ENCODE data around the gene EXT2. TPM values are rescaled to one million over a fixed set of nuclear protein-coding genes. Genes with fewer than 3 reads are reported as not detected.
A peak's percentile ranks its signal among the peaks of the same experiment; 100 is the strongest.

The EXT2 gene
- total and polyA plus RNA-seq, 7 donors, result 11.0 to 23.5 (median 21.4) TPM

- Histone ChIP-seq H3K4me3 (no peak overlapping the region), H3K27me3 (ENCODE audit: insufficient read depth in 3 of 3, low read length in 2 of 3) (no peaks in the 10 kb centered on the region), H3K4me1 (peaks cover 57% of the 10 kb centered on the region), H3K27ac (peak overlapping the region; percentile 70), H3K9me3 (no peaks in the 10 kb centered on the region), H3K36me3 (ENCODE audit: insufficient read depth in 1 of 2, low read depth in 1 of 2) (no peaks in the 10 kb centered on the region)
- DNase-seq (no peak), ATAC-seq (peak; percentile 69 to 79 (median 76))
- WGBS, 3 donors, result 52 to 71% (median 58%) methylated on average over 7 of the region's 7 CpGs
- no peak for TF ChIP-seq CTCF (IDR thresholded peaks at IDR 0.05)
- intact Hi-C loops (cut with DNase I), result no loop called here
These were observed 48.8 kb downstream of the EXT2 start for GRCh38 chr11:44143987-44144909.

DNA sequence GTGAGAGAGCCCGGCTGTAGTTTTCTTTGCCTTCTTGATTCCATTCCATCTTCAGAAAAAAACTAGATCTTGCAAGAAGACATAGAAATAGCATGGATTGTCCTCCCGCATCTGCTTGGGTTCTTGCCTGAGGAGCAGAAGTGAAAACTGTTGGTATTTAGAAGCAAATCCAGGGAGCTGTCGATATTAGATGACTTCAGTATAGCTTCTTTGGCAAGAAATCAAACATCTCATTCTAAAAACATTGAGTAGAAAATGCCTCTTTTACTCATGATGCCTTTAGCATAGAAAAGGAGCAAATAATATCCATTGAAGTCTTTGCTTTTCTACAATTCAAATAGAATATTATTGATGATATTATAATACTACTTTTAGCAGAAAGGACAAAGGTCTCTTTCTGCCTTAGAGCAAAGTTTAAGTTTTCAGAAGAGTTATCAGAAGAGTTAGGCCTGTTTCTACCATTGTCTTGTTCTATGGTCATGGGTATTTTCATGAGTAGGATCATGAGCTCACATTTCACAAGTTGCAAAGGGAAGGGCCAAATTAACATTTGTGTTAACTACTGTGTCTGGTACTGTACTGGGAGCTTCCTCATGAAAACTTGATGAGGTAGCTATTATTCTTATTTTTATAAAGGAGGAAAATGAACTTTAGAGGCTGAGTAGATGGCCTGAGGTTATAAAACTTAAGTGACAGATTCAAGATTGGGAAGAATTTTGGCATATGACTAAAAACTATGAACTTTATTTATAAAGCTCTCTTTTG, 49.7 kb downstream of the EXT2 start:
- TF ChIP-seq CTCF (IDR thresholded peaks at IDR 0.05), result no peak
- H3K4me1 ChIP-seq, result peaks cover 59% of the 10 kb centered on the region
- no peak overlapping the region for H3K4me3 ChIP-seq
- H3K9me3 ChIP-seq, result no peaks in the 10 kb centered on the region
- 57 to 68% (median 63%) methylated on average over 3 of the region's 3 CpGs for WGBS, 3 donors
- no peaks in the 10 kb centered on the region for H3K27me3 ChIP-seq (ENCODE audit: insufficient read depth in 3 of 3, low read length in 2 of 3)
- H3K27ac ChIP-seq, result peak overlapping the region; percentile 70
- H3K36me3 ChIP-seq (ENCODE audit: insufficient read depth in 1 of 2, low read depth in 1 of 2), result no peaks in the 10 kb centered on the region
- intact Hi-C loops (cut with DNase I), result no loop called here
- no peak for ATAC-seq
- no peak for DNase-seq

DNA sequence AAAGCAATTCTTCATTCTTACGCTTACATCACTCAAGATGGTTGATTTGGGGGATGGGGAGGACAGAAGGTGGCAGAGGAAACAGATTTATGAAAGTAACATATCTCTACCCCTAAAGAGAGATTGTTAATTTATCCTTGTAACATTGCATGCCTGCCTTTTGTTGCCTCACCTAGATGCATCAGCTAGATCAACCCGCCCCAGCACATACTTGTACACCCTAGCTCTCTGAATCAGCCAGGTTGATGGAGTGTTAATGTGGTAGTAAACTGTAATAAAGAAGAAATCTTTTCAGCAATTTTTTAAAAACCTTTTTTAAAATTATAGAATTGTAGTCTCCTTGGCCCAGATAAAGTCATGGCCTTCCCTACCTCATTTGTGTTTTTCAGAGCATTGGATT, 51.5 kb downstream of the EXT2 start:
- intact Hi-C loops (cut with DNase I), result no loop called here
- 98 to 100% (median 100%) methylated on average over 2 of the region's 2 CpGs for WGBS, 3 donors
- H3K27me3 ChIP-seq (ENCODE audit: insufficient read depth in 3 of 3, low read length in 2 of 3), result no peaks in the 10 kb centered on the region
- DNase-seq (no peak), ATAC-seq (no peak)
- H3K4me1 ChIP-seq, result peaks cover 54% of the 10 kb centered on the region
- no peaks in the 10 kb centered on the region for H3K9me3 ChIP-seq
- no peaks in the 10 kb centered on the region for H3K36me3 ChIP-seq (ENCODE audit: insufficient read depth in 1 of 2, low read depth in 1 of 2)
- no peak for TF ChIP-seq CTCF (IDR thresholded peaks at IDR 0.05)
- H3K4me3 ChIP-seq, result no peak overlapping the region
- peak overlapping the region; percentile 62 for H3K27ac ChIP-seq

DNA sequence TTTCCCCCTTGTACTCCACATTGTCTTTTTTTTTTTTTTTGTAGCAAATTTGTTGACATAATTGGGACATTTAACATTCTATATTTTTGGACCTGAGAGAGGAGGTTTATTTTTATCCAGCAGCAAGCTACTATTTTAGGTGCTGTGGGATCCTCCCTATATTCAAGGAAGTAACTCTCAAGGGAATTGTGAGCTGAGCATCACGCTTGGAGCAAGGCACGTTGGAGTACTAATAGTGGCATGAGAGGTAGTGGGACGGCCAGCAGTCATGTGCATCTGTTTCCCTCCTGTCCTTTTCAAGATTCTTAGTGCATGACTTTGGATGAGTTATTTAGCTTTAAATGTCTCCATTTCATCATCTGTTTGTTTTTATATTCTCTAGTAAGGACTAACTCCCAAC, 52.3 kb downstream of the EXT2 start:
- ATAC-seq (peak; percentile 29 to 86 (median 77)), DNase-seq (peak in 1 of 2 donors; percentile 54)
- TF ChIP-seq CTCF (IDR thresholded peaks at IDR 0.05), result no peak
- H3K27ac ChIP-seq, result peak overlapping the region; percentile 62
- no peaks in the 10 kb centered on the region for H3K27me3 ChIP-seq (ENCODE audit: insufficient read depth in 3 of 3, low read length in 2 of 3)
- no peak overlapping the region for H3K4me3 ChIP-seq
- intact Hi-C loops (cut with DNase I), result no loop called here
- WGBS, 3 donors, result 20 to 39% (median 27%) methylated on average over 3 of the region's 3 CpGs
- peaks cover 54% of the 10 kb centered on the region for H3K4me1 ChIP-seq
- no peaks in the 10 kb centered on the region for H3K36me3 ChIP-seq (ENCODE audit: insufficient read depth in 1 of 2, low read depth in 1 of 2)
- H3K9me3 ChIP-seq, result no peaks in the 10 kb centered on the region

Data from psoas muscle (tissue), 8 donors.